GM19238 (cell line): Measurements from ENCODE around the gene NDUFS2.

ENCODE experiments used
- DNase-seq: peaks from one replicate; pipeline ENCODE4 v3.0.0; 2011; ENCODE audit warnings: low spot score; ENCODE audit not compliant: insufficient read length

Gene NDUFS2

DNA sequence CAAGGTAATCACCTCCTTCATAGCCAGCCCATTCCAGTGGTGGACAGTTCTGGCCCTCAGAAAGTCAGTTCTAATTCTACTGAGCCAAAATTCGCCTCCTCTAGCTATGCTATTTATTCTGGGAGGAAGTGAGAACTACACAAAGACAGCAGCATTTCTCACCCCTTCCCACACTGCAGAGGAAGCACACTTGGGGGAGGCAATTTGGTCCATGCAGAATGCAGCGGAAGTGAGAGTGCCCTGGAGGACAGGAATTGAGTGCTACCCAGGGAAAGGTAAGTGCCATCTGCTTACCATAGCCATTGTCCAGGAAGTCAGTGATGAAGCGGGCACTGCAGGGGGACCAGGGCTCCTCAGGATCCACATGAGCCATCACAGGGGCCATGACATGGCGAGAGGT lies 7.0 kb upstream of the NDUFS2 start:
- peak; percentile 32 for DNase-seq

DNA sequence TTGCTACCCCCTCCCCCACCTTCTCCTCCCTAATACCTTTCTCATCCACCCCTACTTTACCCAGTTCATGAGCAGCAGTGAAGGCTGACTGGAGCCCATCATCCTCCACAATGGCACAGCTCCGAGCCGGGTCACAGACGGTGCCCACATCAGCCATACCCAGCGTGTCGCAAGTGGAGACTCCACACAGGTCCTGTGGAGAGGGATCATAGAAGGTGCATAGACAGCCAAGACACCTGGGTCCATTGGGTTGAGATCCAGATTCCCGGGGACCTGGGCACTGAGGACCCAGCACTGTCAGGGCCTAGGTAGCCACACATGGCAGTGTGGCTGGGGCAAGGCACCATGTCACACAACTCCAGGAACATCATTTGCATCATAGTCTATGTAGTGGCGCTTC lies 6.1 kb upstream of the NDUFS2 start:
- DNase-seq: no peak

DNA sequence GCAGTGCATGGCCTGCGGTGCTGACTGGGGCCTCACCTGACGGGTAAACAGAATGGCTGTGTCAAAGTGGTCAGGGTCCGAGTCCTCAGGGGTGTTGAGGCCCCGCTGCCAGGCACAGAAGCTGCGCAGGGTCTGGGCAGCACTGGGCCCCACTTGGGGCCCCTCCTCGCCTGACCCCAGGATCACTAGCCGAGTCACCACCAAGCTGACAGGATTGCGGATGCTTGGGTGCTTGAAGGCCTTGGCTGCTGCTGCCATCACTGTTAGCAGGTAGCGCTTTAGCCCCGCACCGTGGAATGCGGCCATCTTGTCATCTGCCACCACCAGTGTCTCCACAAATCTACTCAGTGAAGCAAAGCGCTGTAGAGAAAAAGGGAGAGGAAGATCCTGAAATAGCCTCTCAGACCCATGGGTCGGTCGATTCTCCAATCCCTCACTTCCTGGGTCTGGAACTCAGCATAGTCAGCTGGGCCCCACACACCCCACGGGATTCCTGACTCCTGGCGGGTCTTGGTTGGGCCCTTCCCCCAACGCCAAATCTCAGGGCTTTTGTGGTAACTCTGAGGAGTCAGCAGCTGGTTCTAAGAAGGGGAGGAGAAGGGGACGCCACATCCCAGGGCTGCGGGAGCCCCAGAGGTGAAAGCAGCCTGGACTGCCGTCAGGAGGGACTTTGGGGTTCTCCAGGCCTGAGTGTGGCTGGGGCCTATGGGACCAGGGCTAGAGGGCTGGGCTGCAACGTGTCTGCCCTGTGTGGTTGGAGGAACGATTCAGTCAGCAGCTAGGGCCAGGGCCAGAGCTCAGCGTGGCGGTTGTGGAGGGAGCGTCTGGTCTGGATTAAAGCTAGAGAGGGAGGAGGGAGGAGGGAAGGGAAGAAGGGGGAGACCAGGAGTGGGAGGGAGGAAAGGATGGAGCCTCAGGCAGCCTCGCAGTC lies 5.4 kb upstream of the NDUFS2 start:
- DNase-seq: no peak

DNA sequence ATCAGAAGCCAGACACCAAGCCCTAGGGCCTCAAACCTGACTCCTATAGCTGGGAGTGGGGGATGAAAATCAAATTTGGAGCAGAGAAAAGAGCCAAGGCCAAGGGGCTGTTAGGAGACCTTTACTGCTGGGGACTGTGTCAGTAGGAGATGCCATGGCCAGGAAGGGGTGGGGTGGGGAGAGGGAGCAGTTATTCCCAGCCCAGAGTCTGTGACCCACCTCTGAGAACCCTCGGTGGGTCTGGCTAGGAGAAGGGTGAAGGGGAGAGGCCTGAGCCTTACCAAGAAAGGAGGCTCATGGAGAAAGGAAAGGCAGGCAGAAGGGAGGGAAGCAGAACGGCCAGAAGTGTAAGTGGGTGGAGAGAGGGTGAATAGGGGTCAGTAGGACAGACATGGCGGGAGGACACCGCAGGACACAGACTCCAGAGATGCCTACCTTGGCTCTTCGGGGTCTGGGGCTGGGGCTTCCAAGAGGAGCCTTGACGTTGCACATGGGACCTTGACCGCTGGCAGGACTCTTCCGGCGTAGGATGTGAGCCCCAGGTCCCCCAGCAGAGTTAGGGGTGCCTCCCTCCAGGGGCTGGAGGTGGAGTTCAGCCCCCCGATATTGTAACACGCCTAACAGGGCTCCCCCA lies 4.5 kb upstream of the NDUFS2 start:
- no peak for DNase-seq

DNA sequence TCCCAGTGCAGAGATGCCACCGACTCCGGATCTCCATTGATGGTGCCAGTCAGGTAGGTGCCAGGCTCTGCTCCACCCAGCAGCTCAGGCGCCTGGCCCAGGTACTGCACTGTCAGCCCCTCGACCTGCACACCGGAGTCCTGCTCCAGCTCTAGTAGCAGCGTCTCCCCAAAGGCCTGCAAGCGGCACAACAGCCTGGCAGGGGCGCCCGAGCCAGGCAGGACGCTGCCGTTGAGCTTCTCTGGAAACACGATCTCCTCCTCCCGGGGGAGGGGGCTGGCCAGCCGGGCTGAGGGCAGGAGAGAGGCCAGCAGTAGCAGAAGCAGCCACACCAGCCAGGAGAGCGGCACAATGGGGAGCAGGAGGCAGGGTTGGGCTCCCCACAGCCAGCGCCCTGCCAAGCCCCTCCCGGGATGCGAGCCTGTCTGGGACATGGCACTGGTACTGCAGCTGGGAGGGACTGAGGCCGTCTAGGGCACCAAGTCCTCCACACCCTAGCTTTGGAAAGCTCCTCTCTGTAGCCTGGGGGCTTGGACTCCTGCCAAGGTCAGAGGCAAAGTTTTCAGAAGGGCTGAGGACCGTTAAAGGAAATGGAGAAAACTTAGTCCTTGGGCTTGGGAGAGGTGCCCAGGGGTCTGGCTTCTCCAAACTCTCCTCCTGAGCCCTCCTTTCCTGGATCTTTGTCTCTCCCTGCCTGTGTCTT lies 3.8 kb upstream of the NDUFS2 start:
- DNase-seq: no peak

DNA sequence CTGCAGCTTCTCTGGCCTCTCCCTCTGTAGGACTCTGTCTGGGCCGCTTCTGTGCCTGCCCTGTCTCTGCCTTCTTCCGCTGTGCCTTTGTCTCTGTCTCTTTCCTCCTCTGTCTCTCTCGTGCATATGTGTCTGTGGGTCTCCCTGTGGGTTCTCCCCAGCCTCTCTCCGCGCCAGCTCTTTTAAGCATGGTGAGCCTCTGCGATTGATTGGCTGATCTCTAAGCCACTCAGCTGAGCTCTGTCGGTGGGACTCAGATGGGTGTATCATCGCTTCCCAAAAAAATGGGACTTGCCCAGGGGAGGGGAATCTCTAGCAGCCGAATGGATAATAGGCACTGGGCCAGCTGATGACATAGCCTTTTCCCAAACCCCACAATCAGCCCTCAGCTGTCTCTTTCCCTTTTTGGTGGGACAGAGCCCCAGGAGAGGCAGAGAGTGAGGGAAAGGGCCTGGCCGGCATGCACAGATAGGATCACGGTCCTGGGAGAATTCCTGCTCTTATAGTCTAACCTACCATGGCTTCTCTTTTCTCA lies 3.2 kb upstream of the NDUFS2 start, which contains the start of gene ADAMTS4:
TSS of gene ADAMTS4 (minus strand) at position 158 of the 535 bp plus-strand sequence. CDS start 427 bp downstream, outside the sequence.
- DNase-seq: no peak

DNA sequence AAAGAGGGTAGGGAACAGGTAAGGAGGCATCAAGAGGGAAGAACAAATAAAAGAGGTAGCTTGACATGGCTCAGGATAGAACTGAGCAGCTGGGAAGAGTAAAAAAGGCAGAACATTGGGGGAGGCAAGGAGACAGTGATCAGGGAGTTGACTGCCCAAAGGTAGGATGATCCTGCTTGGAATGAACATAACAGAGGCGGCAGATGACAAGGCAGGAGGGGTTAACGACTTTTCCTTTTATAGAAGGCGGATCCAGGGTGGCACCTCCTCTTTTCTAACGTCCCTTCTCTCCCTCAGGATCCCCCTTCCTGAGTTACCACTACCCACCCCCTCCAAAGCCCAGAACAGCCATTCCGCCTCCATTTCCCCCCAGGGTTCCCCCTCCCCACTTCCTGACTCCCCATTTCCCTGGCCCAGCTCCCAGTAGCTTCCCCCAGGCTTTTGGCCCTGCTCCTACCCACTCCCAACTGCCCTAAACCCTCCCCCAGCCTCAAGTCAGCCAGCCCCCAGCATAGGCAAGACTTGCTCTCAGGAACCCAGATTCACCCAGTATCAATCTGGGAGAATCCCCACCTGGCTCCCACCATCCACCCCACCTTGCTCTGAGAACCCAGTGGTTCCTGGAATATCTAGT lies 2.5 kb upstream of the NDUFS2 start:
- DNase-seq: no peak

DNA sequence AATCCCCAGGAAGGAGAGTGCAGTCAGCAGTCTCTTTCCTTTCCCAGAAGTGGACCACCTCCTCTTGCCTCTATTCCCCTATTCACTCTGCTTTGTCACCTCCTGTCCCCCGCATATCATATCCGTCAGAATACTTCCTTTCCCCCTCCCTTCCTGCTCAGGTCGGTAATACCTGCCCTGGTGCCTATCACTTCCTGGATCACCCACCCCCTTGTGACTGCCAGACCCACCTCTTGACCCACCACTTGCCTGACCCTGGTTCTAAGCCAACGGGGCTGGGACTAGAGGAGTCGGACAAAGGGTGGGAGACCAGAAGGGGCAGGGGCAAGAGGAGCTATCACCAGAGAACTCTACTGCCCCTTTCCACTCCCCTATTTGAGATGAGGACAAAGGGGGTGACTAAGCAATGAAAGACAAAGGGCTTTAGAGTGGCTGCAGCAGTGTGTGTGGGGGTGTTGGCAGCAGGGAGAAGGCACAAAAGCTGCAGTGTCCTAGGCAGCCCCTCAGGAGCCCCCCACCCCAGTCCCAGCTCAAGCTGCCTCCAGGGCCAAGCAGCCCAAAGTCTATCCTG lies 1.7 kb upstream of the NDUFS2 start:
- DNase-seq: no peak

DNA sequence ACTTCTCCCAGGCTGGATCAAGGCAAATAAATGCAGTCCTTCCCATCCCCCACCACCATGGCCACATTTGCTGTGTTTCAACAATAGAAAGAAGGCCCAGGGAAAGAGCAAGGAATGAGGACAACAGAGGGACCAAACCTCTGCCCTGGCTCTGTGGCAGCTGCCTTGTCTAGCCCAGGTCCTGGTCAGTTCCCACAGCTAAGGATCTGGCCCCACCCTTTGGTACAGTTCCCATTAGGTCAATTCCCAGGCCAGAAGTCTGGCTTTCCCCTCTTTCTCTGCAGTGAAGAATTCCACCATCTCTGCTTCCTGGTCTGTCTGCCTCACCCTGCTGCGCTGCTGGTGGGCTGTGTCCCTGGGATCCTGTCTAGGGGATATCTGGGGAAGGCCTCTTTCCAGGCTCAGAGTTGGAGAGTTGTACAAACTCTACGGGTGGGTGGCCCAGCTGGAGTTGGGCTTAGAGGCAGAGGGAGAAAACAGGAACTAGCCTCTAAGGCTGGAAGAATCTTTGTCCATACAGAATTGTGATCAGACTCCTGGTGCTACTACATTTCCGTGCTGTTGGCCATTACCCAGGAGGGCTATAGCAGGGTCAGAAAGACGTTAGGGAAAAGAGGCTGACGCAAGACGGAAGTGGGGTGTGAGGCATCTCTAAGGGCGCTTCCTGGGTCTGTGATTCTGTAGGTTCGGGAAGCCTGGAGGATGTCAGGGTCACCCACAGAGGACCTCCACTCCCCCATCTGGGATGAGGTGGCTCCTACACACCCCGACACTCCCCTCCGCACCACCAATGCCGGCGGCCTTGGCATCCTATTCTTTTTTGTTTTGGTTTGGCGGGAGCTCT lies 953 bp upstream of the NDUFS2 start:
- no peak for DNase-seq

DNA sequence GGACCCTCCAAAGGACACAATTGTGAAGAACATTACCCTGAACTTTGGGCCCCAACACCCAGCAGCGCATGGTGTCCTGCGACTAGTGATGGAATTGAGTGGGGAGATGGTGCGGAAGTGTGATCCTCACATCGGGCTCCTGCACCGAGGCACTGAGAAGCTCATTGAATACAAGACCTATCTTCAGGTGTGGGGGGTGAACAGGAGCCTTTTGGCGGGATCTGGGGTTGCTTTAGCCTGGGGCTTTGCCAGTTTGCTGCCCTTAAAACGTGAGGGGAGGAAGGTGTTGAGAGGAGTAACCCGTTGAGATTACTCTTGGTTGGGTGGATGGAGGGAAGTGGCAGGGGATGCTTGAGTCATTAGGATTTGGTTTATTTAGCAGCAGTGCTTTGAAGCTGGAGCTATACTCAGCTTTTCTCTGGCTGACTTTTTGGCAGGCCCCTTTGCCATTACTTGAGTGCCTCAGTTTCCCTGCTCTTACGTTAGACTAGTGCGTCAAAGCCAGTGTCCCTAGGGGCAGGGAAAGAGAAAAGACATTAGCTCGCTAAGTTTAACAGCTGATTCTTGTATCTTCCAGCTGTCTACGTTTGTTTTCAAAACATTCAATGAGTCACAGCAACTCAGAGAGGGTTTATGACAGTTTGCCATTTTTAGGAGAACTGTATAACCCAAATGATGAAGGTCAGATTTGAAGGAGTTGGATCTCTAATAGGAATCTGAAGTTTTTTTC lies 4.4 kb downstream of the NDUFS2 start:
- DNase-seq: no peak

DNA sequence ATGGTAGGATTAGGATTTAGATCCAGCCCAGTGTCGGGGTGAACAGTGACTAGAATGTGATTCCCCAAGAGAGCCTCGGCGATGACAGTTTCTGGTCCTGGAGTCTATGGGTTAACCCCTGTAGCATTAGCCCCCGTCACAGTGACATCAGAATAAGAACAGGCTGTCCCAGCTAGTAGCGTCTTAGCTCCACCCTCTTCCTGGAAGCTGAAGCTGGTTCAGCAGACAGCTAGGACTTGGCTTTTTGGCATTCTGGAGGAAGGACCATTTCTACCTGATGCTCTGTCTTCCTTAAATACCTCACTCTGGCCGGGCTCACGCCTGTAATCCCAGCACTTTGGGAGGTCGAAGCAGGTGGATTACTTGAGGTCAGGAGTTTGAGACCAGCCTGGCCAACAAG lies 5.0 kb downstream of the NDUFS2 start:
- DNase-seq: no peak

DNA sequence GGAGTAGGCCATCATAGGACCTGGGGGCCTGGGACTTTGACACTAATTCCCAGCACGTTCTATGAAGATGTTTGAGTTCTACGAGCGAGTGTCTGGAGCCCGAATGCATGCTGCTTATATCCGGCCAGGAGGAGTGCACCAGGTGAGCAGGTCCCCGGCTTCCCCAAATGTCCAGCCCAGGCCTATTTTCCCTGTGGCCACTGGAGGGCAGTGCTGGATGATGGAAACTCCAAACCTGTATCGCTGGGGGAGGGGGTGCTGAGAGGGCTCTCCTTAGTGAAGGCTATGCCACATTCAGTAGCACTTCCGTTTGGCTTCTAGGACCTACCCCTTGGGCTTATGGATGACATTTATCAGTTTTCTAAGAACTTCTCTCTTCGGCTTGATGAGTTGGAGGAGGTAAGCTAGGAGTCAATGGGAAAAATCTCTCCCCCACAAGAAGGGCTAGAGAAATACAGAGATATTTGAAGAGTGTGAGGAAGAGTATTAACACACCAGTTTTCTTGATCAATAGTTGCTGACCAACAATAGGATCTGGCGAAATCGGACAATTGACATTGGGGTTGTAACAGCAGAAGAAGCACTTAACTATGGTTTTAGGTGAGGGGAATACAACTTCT lies 7.7 kb downstream of the NDUFS2 start:
- peak; percentile 63 for DNase-seq

DNA sequence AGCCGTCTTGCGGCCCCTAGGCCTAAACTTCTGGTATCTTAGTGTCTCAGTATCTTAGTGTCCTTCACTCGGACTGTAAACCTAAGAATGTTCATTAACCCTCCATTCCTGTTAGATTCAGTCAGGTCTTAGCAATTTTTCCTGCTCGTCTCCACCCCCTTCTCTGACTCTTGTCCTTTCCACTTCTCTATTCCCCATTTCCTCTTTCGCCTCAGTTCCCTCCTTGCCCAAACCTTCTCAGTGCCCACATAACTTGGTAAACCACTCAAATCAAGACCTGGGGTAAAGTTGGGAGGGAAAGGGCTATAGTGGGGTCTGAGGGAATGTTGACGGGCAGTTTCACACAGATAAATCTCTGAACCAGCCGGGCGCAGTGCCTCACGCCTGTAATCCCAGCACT lies 12.2 kb downstream of the NDUFS2 start:
- no peak for DNase-seq

DNA sequence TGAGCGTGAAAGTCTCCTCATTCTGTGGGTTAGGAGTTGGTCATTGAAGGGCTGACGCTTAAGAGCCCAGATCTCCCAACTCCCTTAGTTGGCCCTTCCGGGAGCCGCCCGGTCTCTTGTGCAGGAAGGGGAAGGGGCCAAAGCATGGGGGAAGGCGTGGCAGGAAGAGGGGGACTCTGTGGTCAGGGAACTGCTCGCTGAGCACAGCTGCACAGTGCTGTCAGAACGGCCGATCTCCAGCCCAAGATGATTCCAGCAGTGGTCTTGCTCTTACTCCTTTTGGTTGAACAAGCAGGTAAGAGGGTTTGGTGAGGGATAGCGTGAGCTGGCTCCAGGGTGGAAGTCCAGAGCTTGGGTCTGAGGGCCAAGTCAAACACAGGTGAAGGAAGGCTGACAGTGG lies 12.9 kb downstream of the NDUFS2 start, which contains the start of gene FCER1G:
TSS of gene FCER1G (plus strand) at position 220 of the 400 bp plus-strand sequence. CDS start at position 247, 27 bp downstream.
- no peak for DNase-seq

DNA sequence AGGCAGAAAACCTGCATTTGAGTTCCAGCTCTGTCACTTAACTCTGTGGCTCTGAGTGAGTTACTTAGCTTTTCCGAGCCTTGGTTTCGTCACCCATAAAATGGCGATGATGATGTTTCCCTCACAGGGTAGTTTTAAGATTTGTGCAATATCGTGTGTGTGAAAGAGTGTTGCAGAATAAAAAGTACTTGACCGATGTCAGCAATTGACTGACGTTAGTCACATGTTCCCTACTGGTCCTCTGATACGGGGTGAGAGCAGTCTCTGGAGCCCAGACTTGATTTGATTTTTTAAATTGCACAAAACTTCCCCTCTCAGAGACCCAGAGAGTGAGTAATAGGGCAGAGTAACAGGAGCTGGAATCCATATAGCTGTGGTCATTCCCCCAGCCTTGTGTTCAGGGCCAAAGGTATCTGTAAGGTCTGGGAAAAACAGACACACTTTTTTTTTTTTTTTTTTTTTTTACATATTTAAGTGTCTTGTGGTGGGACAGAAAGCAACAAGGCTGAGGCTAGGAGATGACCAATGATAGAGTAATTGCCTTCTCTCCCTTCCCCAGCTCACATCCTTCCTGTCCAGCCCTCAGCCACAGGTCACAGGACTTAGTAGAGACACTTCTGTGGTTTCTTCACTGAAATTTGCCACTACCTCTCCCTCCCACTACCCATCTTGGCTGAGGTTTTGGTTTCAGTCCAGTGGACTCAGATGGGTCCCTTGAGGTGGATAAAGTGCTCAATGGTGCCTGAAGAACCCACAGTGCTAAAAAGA lies 15.0 kb downstream of the NDUFS2 start:
- DNase-seq: peak; percentile 36

DNA sequence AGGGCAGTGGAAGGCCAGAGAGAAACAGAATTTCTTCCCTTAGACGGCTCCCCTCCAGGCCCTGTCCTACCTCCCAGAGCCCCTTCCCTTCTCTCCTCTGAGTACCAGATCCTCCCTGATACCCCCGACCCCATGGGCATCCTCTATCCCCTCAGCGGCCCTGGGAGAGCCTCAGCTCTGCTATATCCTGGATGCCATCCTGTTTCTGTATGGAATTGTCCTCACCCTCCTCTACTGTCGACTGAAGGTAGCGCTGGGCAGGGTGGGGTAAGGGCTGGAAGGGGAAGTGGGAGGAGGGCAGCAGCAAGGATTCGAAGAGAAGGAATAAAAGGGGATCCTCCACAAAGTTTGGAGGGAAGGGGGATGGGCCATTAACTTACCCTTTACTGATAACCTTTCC lies 15.7 kb downstream of the NDUFS2 start:
- DNase-seq: no peak

DNA sequence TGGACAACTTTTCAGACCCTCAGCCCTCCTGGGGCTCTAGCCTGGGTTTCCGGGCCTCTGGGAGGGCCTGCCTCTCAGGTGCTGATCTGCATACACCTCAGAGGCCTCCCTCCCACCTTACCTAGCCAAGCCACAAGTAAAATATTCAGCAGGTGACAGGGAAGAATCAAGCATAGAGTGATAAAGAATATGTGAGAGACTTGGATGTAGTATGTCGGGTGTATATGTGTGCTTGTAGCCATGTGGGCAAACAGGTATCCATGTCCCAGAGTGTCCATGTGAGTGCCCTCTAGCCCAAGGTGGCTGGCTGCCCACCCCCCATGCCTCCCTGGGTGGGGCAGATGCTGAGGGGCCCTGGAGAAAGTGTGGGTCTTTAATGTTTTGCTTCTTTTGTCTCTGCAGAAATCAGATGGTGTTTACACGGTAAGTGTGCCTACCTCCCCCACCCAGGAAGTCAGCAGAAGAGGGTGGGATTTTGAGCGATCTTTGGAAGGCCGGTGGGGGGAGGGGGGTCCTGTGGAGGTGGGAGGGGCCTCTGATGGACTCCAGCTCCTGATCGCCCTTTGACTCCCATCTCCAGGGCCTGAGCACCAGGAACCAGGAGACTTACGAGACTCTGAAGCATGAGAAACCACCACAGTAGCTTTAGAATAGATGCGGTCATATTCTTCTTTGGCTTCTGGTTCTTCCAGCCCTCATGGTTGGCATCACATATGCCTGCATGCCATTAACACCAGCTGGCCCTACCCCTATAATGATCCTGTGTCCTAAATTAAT lies 16.3 kb downstream of the NDUFS2 start:
- no peak for DNase-seq
